ENCODE data around the gene SQOR.
"Not testable (repeated sequence)": the region's sequence is repeated elsewhere in the genome, so short reads cannot be mapped to it uniquely, and the experiment has no call there.

Gene SQOR

DNA sequence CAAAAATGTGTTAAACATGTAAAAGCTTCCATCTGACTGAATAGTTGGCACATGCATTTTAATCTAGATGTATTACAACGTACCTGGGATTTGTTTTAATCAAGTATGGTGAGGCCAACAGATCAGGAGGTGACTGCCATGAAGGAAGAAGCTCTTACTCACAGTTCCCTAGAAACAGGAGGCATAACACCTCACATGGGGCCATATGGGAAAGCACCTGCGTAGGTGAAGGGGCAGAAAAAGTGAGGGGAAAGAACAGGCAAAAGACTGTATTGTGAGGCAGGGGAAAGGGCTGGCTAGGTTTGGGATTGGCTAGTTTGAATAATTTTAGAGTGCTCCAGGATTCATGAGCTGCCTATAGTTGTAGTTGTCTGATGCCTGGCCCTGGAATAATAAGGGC lies 9.6 kb downstream of the SQOR start:
- Mint-ChIP-seq H3K36me3 (peaks cover 14% of the 10 kb centered on the region), H3K27ac (peak overlapping the region; percentile 52), H3K27me3 (no peaks in the 10 kb centered on the region), H3K4me3 (peak overlapping the region; percentile 42), H3K4me1 (ENCODE audit: low read depth) (peaks cover 71% of the 10 kb centered on the region), H3K9me3 (ENCODE audit: low read depth) (no peaks in the 10 kb centered on the region)

DNA sequence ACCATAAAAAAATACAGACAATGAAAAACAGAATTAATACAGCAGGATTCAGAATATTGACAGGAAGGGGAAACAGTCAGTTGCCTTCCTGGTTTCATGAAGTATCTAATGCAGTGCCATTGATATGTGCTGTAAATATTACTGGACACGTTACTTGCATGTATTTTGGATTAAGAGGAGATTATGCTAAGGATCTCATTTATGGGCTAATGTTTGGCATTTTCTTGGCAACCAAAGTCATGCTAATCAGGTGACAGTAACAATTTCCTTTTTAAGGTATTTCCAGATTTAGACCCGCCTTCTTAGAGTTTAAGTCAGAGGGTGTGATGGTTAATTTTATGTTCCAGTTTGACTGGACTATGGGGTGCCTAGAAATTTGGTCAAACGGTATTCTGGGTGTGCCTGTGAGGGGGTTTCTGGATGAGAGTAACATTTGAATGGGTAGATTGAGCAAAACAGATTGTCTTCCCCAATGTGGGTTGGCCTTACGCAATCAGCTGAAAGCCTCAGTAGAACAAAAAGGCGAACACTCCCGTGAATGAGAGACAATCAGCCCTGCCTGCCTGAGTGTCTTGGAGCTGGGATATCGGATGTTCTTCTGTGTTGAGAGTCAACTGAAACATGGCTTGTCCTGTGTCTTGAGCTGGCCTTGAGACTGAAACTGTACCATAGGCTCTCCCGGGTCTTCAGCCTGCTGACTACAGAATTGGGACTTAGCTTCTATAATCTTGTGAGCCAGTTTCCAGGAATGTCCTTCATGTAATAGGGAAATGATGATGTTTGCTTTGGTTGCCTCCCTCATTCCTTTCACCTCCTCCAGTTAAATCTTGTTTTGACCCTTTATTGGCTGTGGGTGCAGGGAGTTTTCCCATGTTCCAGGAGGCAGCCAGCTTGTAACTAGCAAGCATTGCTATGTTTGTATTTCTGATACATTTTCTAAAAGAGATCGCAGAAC lies 10.5 kb downstream of the SQOR start:
- Mint-ChIP-seq H3K9me3 (ENCODE audit: low read depth) (no peaks in the 10 kb centered on the region), H3K27ac (peak overlapping the region; percentile 2), H3K4me1 (ENCODE audit: low read depth) (peaks cover 68% of the 10 kb centered on the region), H3K4me3 (peak overlapping the region; percentile 42), H3K36me3 (peaks cover 11% of the 10 kb centered on the region), H3K27me3 (no peaks in the 10 kb centered on the region)

DNA sequence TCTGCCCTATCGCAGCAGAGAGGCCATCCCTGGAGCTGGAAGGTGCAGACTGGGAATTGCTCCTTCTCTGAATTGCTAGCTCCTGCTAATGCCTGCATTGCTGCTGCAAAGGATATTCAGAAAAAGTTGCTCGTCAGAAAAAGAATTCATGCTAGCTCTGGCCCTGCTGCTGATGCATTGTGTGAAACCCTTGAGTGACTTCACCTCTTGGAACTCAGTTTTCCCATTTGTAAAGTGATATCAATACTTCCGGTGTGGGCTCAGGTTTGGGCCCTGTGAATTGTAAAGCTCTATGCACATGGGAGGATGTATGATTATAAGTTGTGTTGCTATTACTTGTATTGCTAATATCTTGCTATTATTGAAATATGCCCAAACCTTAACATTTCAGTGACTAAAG lies 11.4 kb downstream of the SQOR start:
- no peaks in the 10 kb centered on the region for H3K9me3 Mint-ChIP-seq (ENCODE audit: low read depth)
- no peaks in the 10 kb centered on the region for H3K27me3 Mint-ChIP-seq
- H3K36me3 Mint-ChIP-seq = peaks cover 9% of the 10 kb centered on the region
- no peak overlapping the region for H3K4me3 Mint-ChIP-seq
- peaks cover 59% of the 10 kb centered on the region for H3K4me1 Mint-ChIP-seq (ENCODE audit: low read depth)
- H3K27ac Mint-ChIP-seq = no peak overlapping the region

DNA sequence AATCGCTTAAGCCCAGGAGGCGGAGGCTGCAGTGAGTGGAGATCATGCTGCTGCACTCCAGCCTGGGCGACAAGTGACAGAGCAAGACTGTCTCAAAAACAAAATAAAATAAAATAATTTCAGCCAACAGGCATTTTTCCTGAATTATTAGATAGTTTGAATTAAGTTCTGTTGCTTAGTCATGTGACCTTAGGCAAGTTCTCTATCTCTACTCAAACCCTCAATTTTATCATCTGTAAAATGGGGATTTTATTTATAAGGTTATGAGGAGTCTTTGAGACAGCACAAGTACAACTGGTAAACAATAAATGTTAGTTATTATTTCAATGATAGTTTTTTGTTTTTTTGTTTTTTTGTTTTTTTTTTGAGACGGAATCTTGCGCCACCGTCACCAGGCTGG lies 13.0 kb downstream of the SQOR start:
- H3K4me1 Mint-ChIP-seq (ENCODE audit: low read depth) = peaks cover 48% of the 10 kb centered on the region
- no peak overlapping the region for H3K4me3 Mint-ChIP-seq
- H3K36me3 Mint-ChIP-seq = peaks cover 4% of the 10 kb centered on the region
- no peaks in the 10 kb centered on the region for H3K9me3 Mint-ChIP-seq (ENCODE audit: low read depth)
- no peak overlapping the region for H3K27ac Mint-ChIP-seq
- no peaks in the 10 kb centered on the region for H3K27me3 Mint-ChIP-seq

DNA sequence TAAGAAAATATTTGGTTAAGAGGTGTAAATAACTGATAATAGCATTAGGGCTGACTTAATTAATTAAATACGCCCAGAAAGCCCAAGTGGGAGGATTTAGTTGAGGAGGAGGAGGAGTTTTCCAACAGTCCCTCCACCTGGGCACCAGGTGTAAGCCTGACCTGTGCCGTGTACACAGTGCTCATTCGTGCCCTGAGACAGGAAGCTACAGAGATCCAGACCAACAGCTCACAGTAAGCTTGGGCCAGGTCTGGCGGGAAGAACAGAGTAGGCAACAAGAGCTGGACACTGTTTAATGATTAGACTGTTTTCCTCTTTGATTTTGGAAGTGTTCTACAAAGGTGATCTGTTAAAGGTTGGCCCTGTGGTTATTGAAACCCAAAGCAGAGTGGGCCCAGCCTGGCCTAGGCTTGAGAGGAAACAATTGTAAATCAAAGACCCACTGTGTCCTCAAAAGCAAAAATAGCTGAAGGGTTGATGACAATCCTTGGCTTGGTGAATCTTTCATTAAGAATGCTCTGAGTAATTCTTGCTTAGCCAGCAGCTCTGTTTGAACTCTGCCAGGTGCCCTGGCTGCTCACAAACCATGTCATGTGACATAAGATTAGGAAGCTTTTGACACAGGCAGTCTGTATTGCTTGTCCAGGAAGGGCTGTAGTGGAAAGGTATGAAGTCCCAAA lies 13.8 kb downstream of the SQOR start:
- H3K9me3 Mint-ChIP-seq (ENCODE audit: low read depth) = no peaks in the 10 kb centered on the region
- H3K36me3 Mint-ChIP-seq = peaks cover 4% of the 10 kb centered on the region
- H3K27me3 Mint-ChIP-seq = no peaks in the 10 kb centered on the region
- H3K27ac Mint-ChIP-seq = peak overlapping the region; percentile 54
- peaks cover 51% of the 10 kb centered on the region for H3K4me1 Mint-ChIP-seq (ENCODE audit: low read depth)
- H3K4me3 Mint-ChIP-seq = no peak overlapping the region

DNA sequence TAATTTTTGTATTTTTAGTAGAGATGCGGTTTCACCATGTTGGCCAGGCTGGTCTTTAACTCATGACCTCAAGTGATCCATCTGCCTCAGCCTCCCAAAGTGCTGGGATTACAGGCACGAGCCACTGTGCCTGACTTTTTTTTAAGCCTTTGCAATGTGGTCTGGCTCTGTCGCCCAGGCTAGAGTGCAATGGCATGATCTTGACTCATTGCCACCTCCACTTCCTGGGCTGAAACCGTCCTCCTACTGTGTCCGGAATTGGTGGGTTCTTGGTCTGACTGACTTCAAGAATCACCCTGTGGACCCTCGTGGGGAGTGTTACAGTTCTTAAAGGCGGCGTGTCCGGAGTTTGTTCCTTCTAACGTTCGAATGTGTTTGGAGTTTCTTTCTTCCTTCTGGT lies 15.2 kb downstream of the SQOR start:
- not testable (repeated sequence) for H3K36me3 Mint-ChIP-seq; H3K9me3 Mint-ChIP-seq (ENCODE audit: low read depth); H3K27ac Mint-ChIP-seq; H3K4me3 Mint-ChIP-seq; H3K27me3 Mint-ChIP-seq
- peaks cover 51% of the 10 kb centered on the region for H3K4me1 Mint-ChIP-seq (ENCODE audit: low read depth)

DNA sequence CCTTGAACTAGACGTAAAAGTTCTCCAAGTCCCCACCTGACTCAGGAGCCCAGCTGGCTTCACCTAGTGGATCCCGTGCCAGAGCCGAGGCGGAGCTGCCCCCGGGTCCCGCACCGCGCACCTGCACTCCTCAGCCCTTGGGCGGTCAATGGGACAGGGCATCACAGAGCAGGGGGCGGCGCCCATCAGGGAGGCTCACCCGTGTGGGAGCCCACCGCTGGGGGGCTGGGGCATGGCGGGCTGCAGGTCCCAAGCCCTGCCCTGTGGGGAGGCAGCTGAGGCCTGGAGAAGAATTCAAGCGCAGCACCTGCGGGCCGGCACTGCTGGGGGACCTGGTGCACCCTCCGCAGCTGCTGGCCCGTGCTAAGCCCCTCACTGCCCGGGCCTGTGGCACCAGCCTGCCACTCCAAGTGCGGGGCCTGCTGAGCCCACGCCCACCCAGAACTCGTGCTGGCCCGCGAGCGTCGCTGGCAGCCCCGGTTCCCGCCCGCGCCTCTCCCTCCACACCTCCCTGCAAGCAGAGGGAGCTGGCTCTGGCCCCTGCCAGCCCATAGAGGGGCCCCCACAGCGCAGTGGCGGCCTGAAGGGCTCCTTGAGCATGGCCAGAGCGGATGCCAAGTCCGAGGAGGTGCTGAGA lies 16.2 kb downstream of the SQOR start:
- H3K4me1 Mint-ChIP-seq (ENCODE audit: low read depth) = peaks cover 43% of the 10 kb centered on the region
- H3K36me3 Mint-ChIP-seq = peaks cover 2% of the 10 kb centered on the region
- no peaks in the 10 kb centered on the region for H3K27me3 Mint-ChIP-seq
- no peaks in the 10 kb centered on the region for H3K9me3 Mint-ChIP-seq (ENCODE audit: low read depth)
- H3K4me3 Mint-ChIP-seq = no peak overlapping the region
- H3K27ac Mint-ChIP-seq = no peak overlapping the region

DNA sequence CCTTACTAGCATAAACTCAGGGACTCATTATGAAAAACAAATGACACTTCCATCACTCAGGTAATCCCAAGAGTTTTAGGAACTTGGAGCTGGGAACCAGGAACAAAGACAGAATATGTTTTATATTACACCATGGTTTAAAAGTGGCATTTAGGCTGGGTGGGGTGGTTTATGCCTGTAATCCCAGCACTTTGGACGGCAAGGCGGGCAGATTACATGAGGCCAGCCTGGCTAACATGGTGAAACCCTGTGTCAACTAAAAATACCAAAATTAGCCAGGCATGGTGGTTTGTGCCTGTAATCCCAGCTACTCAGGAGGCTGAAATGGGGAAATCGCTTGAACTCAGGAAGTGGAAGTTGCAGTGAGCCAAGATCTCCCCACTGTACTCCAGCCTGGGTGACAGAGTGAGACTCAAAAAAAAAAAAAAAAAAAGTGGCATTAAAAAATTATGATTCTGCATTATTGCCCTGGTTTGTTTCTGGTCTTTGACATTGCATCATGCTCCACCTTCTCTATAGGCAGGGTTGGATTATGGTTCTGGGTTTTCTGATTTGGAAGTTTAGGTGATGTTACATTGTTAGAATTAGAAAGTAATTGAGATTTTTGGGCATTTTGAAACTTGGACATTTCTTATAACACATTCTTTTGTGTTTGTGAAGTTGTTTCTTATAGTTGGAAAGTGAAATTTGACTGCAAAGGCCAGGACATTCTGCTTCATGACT lies 19.0 kb downstream of the SQOR start:
- Mint-ChIP-seq H3K27ac (no peak overlapping the region), H3K36me3 (peaks cover 2% of the 10 kb centered on the region), H3K4me3 (no peak overlapping the region), H3K9me3 (ENCODE audit: low read depth) (no peaks in the 10 kb centered on the region), H3K27me3 (no peaks in the 10 kb centered on the region), H3K4me1 (ENCODE audit: low read depth) (peaks cover 38% of the 10 kb centered on the region)

DNA sequence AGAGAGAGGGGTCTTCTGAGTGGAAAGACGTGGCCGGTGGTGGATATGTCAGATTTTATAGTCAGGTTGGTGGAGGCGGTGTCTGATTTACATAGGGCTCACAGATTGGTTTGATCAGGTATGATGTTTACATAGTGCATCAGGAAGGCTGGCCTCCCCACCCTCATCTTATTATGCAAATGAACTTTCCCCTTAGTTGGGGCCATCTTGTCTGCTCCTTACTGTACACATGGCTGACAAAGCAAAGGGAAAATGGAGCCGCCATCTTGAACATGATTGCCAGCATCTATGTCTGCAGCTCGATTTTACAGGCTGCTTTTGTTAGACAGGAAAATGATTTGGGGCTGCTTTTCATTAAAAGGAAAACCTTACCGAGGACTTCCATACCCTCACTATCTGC lies 19.9 kb downstream of the SQOR start:
- Mint-ChIP-seq H3K27ac (no peak overlapping the region), H3K4me1 (ENCODE audit: low read depth) (peaks cover 39% of the 10 kb centered on the region), H3K4me3 (no peak overlapping the region), H3K36me3 (peaks cover 6% of the 10 kb centered on the region), H3K27me3 (no peaks in the 10 kb centered on the region), H3K9me3 (ENCODE audit: low read depth) (no peaks in the 10 kb centered on the region)

DNA sequence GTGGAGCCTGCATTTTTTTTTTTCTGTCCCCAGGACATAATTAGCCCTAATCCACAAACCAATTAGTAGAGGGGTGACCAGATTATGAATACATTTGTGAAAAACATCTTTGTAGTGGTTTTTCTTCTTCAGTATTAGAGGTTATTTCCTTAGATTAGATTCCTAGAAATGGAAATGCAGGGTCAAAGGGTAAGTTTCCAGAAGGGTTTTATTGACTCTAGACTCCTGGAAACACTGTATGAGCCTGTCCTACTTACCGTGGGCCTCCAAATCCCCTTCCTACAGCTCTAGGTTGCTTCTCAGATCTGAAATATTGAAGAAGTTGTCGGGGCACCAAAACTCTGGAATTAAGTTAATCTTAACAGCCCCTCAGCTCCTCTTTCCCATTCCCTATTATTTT lies 22.4 kb downstream of the SQOR start:
- H3K27me3 Mint-ChIP-seq = no peaks in the 10 kb centered on the region
- H3K4me3 Mint-ChIP-seq = no peak overlapping the region
- peak overlapping the region; percentile 5 for H3K27ac Mint-ChIP-seq
- H3K36me3 Mint-ChIP-seq = peaks cover 9% of the 10 kb centered on the region
- H3K9me3 Mint-ChIP-seq (ENCODE audit: low read depth) = no peaks in the 10 kb centered on the region
- H3K4me1 Mint-ChIP-seq (ENCODE audit: low read depth) = peaks cover 33% of the 10 kb centered on the region

DNA sequence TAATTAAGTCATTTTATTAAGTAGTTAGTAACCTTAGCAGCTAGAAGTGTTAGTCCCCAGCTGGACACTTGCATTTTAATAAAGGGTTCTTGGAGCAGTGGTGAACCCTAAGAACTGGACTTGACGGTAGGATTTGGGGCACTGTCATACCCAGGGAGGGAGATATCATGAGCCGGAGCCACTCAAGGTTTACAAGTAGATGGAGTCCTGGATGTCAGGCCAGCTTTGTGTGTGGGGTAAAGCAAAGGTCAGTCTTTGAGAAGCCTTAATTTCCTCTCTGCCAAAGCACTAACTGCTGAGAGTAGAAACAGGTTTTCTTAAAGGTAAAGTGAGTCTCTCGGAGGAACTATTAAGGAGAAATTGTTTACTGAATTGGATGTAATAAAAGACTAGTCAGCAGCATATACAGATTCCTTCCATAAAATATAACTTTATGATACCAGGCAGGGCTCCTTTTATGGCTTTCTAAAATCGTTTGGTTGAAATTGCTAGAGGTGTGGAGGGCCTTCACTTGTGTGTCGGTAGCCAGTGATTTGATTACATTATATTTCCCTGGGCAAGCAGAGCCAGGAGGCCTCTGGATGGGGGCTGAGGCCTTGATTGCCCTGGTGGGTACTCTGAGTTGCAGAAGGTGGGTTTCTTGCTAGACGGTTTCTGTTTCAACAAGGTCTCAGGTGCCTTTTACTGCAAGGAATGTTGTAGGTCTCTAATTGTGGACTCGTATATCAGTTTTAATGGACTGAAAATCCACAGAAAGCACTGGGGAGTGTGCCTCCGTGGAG lies 23.1 kb downstream of the SQOR start:
- H3K27me3 Mint-ChIP-seq = no peaks in the 10 kb centered on the region
- H3K9me3 Mint-ChIP-seq (ENCODE audit: low read depth) = no peaks in the 10 kb centered on the region
- peak overlapping the region; percentile 5 for H3K27ac Mint-ChIP-seq
- no peak overlapping the region for H3K4me3 Mint-ChIP-seq
- peaks cover 31% of the 10 kb centered on the region for H3K4me1 Mint-ChIP-seq (ENCODE audit: low read depth)
- peaks cover 9% of the 10 kb centered on the region for H3K36me3 Mint-ChIP-seq

DNA sequence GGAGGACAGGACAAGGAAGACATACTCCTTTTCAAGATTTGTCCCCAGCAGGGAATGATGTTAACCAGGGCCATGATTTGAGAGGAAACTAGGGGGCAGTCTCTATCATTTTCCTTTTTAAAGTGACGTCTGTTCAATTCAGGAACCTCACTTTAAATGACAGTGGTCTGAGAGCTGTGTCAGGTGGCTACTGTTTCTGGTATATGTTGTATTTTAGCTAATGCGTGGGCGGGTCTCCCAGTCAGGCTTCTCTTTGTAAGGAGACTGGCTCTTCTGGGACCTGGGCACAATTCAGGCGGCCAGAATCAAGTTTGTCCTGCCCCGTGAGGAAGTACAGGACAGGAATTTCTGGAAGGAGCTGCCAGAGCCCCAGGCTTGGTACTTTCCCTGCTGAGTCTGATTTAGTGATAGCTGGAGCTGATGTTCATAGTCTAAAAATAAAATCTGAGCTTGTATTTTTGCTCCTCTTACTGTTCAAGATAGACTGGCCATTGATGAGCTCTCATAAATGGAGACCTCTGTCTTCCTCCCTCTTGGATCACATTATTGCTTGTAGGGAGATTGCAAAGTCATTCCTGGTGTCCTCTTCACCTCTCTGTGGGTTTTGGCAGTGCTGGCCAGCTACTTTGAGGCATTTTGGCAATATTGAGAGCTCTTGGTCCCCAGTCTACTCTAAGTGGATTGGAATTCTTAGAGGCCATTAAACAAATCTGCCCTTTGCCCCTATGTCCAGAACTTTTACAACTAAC lies 25.6 kb downstream of the SQOR start:
- Mint-ChIP-seq H3K36me3 (peaks cover 9% of the 10 kb centered on the region), H3K9me3 (ENCODE audit: low read depth) (no peaks in the 10 kb centered on the region), H3K27ac (no peak overlapping the region), H3K4me1 (ENCODE audit: low read depth) (peaks cover 16% of the 10 kb centered on the region), H3K4me3 (no peak overlapping the region), H3K27me3 (no peaks in the 10 kb centered on the region)

DNA sequence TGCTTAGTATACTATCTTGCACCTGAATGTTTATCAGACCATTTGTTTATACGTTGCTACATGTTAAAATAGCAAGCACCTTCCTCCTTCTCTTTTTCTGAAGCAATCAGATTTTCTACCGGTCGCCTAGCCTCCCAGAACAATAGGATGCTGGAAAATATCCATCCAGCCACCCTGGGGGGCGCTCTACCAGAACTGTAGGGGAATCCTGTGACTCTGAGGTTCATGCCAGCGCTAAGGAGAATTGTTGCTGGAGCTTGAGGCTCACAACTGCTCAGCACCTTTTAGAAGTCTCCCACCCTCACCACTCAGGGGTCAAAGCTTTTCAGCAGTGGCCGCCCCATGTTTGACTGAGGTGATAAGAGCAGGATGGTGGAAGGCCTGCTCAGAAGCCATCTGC lies 27.5 kb downstream of the SQOR start:
- Mint-ChIP-seq H3K9me3 (ENCODE audit: low read depth) (no peaks in the 10 kb centered on the region), H3K36me3 (peaks cover 16% of the 10 kb centered on the region), H3K4me1 (ENCODE audit: low read depth) (peaks cover 13% of the 10 kb centered on the region), H3K4me3 (no peak overlapping the region), H3K27ac (no peak overlapping the region), H3K27me3 (no peaks in the 10 kb centered on the region)

Measured in activated naive CD8-positive, alpha-beta T cell (primary cell).